HG02571 (cell line): Measurements from ENCODE around the gene OSGEPL1.
"Not testable (repeated sequence)": the region's sequence is repeated elsewhere in the genome, so short reads cannot be mapped to it uniquely, and the experiment has no call there.

Experiments
- ATAC-seq: cut with Tn5 transposase; IDR thresholded peaks from one replicate; pipeline ENCODE4 v1.9.1; 2021; ENCODE audit warnings: mild to moderate bottlenecking, moderate library complexity; ENCODE audit not compliant: unreplicated experiment

The OSGEPL1 gene

GRCh38 chr2:189762551-189763298 lies at the start of gene OSGEPL1:
TSS of gene OSGEPL1 (minus strand) at chr2:189762792. CDS start at chr2:189761640, 1,152 bp downstream.
- peak; percentile 98 for ATAC-seq

GRCh38 chr2:189803431-189803830 lies 40.8 kb upstream of the OSGEPL1 start:
- ATAC-seq = no peak

- ATAC-seq = no peak
Measured at GRCh38 chr2:189802396-189802912, 39.9 kb upstream of the OSGEPL1 start.

- ATAC-seq = no peak
Measured at GRCh38 chr2:189799531-189799930, 36.9 kb upstream of the OSGEPL1 start.

- ATAC-seq = no peak
Measured at GRCh38 chr2:189799030-189799331, 36.4 kb upstream of the OSGEPL1 start.

- no peak for ATAC-seq
Measured at GRCh38 chr2:189798312-189799029, 35.9 kb upstream of the OSGEPL1 start.

GRCh38 chr2:189797902-189798301 lies 35.3 kb upstream of the OSGEPL1 start:
- no peak for ATAC-seq

GRCh38 chr2:189794310-189794709 lies 31.7 kb upstream of the OSGEPL1 start:
- no peak for ATAC-seq

GRCh38 chr2:189791338-189792042 lies 28.9 kb upstream of the OSGEPL1 start:
- no peak for ATAC-seq

GRCh38 chr2:189783927-189784867 lies 21.6 kb upstream of the OSGEPL1 start, which contains the start of the genes ORMDL1 and PMS1:
TSS of gene ORMDL1 (minus strand) at chr2:189784339. CDS start at chr2:189782595, 1,744 bp downstream.
TSS of gene PMS1 (plus strand) at chr2:189784450. CDS start at chr2:189791810, 7,360 bp downstream.
- ATAC-seq = peak; percentile 94

GRCh38 chr2:189783451-189783926 lies 20.9 kb upstream of the OSGEPL1 start:
- peak; percentile 7 for ATAC-seq

GRCh38 chr2:189782221-189782671 lies 19.7 kb upstream of the OSGEPL1 start:
- ATAC-seq = no peak

GRCh38 chr2:189772212-189772611 lies 9.6 kb upstream of the OSGEPL1 start:
- ATAC-seq = no peak

GRCh38 chr2:189770590-189771322 lies 8.2 kb upstream of the OSGEPL1 start:
- no peak for ATAC-seq

GRCh38 chr2:189763908-189764661 lies 1.5 kb upstream of the OSGEPL1 start:
- no peak for ATAC-seq

GRCh38 chr2:189762229-189762550 lies 402 bp downstream of the OSGEPL1 start:
- ATAC-seq = no peak

GRCh38 chr2:189760154-189760553 lies 2.4 kb downstream of the OSGEPL1 start:
- ATAC-seq = not testable (repeated sequence)

GRCh38 chr2:189756311-189756952 lies 6.2 kb downstream of the OSGEPL1 start:
- ATAC-seq = no peak
